ENCODE measurements around the gene NUSAP1.
"Not testable (repeated sequence)": the region's sequence is repeated elsewhere in the genome, so short reads cannot be mapped to it uniquely, and the experiment has no call there.

Gene NUSAP1

GRCh38 chr15:41332194-41333025 lies at the start of gene NUSAP1, which contains the start of gene OIP5:
TSS of gene NUSAP1 (plus strand) at chr15:41332881. CDS start at chr15:41332958, 77 bp downstream.
TSS of gene OIP5 (minus strand) at chr15:41332591. CDS start at chr15:41332561, 30 bp downstream.
- DNase-seq (ENCODE audit: low read depth), result peak; percentile 100
- TF ChIP-seq, protein P1, sequence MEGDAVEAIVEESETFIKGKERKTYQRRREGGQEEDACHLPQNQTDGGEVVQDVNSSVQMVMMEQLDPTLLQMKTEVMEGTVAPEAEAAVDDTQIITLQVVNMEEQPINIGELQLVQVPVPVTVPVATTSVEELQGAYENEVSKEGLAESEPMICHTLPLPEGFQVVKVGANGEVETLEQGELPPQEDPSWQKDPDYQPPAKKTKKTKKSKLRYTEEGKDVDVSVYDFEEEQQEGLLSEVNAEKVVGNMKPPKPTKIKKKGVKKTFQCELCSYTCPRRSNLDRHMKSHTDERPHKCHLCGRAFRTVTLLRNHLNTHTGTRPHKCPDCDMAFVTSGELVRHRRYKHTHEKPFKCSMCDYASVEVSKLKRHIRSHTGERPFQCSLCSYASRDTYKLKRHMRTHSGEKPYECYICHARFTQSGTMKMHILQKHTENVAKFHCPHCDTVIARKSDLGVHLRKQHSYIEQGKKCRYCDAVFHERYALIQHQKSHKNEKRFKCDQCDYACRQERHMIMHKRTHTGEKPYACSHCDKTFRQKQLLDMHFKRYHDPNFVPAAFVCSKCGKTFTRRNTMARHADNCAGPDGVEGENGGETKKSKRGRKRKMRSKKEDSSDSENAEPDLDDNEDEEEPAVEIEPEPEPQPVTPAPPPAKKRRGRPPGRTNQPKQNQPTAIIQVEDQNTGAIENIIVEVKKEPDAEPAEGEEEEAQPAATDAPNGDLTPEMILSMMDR (conservative IDR thresholded peaks at IDR 0.05; ENCODE audit: low read depth, low read length), result no peak
- peak within 1 kb of the TSS; percentile 97 for H3K4me3 ChIP-seq (ENCODE audit: low read depth, low read length)

DNA sequence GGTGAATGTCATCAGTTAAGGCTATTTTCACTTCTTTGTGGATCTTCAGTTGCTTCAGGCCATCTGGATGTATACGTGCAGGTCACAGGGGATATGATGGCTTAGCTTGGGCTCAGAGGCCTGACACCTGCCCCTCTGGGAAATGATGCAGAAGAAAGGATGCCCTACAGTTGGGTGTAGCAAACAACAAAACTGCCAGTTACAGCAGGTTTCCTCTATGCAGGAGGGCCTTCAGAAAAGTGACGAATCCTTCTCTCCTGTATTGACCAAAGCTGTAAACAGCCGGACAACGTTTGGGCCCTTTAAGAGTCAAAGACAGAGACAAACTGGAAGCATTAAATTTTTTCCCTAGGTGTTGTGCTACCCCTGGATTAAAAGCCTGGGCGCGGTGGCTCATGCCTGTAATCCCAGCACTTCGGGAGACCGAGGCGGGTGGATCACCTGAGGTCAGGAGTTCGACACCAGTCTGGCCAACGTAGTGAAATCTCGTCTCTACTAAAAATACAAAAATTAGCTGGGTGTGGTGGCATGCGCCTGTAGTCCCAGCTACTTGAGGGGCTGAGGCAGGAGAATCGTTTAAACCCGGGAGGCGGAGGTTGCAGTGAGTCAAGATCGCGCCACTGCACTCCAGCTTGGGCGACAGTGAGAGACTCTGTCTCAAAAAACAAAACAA lies 49.6 kb upstream of the NUSAP1 start:
- DNase-seq (ENCODE audit: low read depth), result not testable (repeated sequence)
- H3K4me3 ChIP-seq (ENCODE audit: low read depth, low read length), result peak overlapping the region; percentile 46

GRCh38 chr15:41283653-41284426 lies 48.8 kb upstream of the NUSAP1 start:
- peak; percentile 100 for DNase-seq (ENCODE audit: low read depth)
- peak overlapping the region; percentile 100 for H3K4me3 ChIP-seq (ENCODE audit: low read depth, low read length)
- TF ChIP-seq, protein P1 (conservative IDR thresholded peaks at IDR 0.05; ENCODE audit: low read depth, low read length), result no peak

DNA sequence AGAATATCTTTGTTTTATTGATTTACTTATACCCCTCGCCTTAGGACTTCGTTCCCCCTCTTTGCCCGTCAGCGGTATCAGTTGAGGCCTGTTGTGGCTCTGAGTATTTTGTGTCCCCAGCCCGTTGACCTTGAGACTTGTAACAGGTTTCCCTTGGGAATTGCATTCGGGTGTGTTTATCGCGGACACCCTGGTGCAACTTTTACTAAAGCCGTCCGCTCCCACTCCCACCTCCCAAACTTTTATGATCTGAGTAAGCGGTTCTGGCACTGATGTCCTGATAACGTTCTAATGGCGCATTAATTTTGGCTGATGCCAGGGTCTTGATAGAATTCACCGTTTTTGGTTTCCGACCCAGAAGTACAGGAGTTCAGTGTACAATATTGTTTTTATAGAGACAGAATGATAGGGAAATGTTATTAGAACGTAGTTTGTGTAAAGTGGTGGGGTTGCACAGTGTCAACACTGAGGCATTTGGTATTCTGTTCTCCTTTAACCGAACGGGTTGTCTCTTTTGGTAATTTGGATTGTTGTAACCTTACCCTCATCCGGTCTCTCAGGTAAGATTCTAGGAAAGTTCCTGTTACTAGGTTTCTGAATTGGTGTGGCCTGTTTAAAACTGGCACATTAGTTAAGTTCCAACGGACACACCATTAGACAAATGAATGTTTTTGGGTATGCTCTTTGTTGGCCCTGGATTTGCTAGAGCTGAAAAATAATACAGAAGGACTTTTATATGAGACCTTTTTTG lies 48.1 kb upstream of the NUSAP1 start:
- DNase-seq (ENCODE audit: low read depth), result peak; percentile 22
- TF ChIP-seq, protein P1 (conservative IDR thresholded peaks at IDR 0.05; ENCODE audit: low read depth, low read length), result no peak

DNA sequence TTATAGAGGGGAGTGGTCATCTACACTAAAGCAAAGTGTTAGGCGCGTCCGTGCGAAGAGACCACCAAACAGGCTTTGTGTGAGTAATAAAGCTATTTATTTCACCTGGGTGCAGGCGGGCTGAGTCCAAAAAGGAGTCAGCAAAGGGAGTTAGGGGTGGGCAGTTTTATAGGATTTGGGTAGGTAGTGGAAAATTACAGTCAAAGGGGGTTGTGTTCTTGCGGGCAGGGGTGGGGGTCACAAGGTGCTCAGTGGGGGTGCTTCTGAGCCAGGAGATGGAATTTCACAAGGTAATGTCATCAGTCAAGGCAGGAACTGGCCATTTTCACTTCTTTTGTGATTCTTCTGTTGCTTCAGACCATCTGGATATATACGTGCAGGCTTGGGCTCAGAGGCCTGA lies 47.4 kb upstream of the NUSAP1 start:
- peak; percentile 11 for DNase-seq (ENCODE audit: low read depth)
- TF ChIP-seq, protein P1 (conservative IDR thresholded peaks at IDR 0.05; ENCODE audit: low read depth, low read length), result no peak
- H3K4me3 ChIP-seq (ENCODE audit: low read depth, low read length), result peak overlapping the region; percentile 100

More for the DNA sequence above, 48.1 kb upstream of the NUSAP1 start:
- peak overlapping the region; percentile 100 for H3K4me3 ChIP-seq (ENCODE audit: low read depth, low read length)

- TF ChIP-seq, protein P1 (conservative IDR thresholded peaks at IDR 0.05; ENCODE audit: low read depth, low read length), result no peak
- no peak overlapping the region for H3K4me3 ChIP-seq (ENCODE audit: low read depth, low read length)
- DNase-seq (ENCODE audit: low read depth), result peak; percentile 15
These were observed 45.9 kb upstream of the NUSAP1 start for GRCh38 chr15:41286665-41287333.

Data from choroid plexus epithelial cell (primary cell).